Upper lobe of left lung (tissue), 6 donors: ENCODE data around the gene AMZ2. TPM values are rescaled to one million over a fixed set of nuclear protein-coding genes. Genes with fewer than 3 reads are reported as not detected.
"Not testable (repeated sequence)": the region's sequence is repeated elsewhere in the genome, so short reads cannot be mapped to it uniquely, and the experiment has no call there.

ENCODE experiments used
- ATAC-seq, 2 donors: fragments of 200-7000 bp; cut with Tn5 transposase; one replicate each; pipeline ENCODE4 v1.9.1; 2022; ENCODE audit warnings: mild to moderate bottlenecking in 2 of 2, moderate library complexity in 2 of 2; ENCODE audit not compliant: low FRiP score in 2 of 2
- DNase-seq, 2 donors: peaks; one replicate each; pipeline ENCODE4 v3.0.0-alpha.2; 2019 to 2020
- H3K27ac ChIP-seq, 4 donors: fragments of 200-600 bp; sonication (generic); one replicate each; pipeline ENCODE4 v1.5.1; 2016 to 2019
- H3K27me3 ChIP-seq, 4 donors: fragments of 200-600 bp; sonication (generic); one replicate each; pipeline ENCODE4 v1.5.1; 2017 to 2019
- H3K36me3 ChIP-seq, 4 donors: fragments of 200-600 bp; sonication (generic); one replicate each; pipeline ENCODE4 v1.5.1; 2016 to 2019
- H3K4me1 ChIP-seq, 4 donors: fragments of 200-600 bp; sonication (generic); one replicate each; pipeline ENCODE4 v1.5.1; 2018 to 2019
- H3K4me3 ChIP-seq, 4 donors: fragments of 200-600 bp; sonication (generic); one replicate each; pipeline ENCODE4 v1.5.1; 2017 to 2019; ENCODE audit warnings: mild to moderate bottlenecking in 2 of 4, moderate library complexity in 1 of 4
- H3K9me3 ChIP-seq, 4 donors: fragments of 200-600 bp; sonication (generic); one replicate each; pipeline ENCODE4 v1.5.1; 2018 to 2019
- EP300 ChIP-seq, 4 donors: sonication (generic); formaldehyde crosslinking; IDR thresholded peaks; one replicate each; pipeline ENCODE4 v1.5.1; 2017; ENCODE audit warnings: antibody characterized with exemption in 4 of 4, control low read depth in 2 of 4
- POLR2A ChIP-seq, 4 donors: fragments of 450-650 bp; IDR thresholded peaks; one replicate each; pipeline ENCODE4 v1.5.1; 2016 to 2017; ENCODE audit warnings: antibody characterized with exemption in 4 of 4, mild to moderate bottlenecking in 2 of 4
- POLR2AphosphoS5 ChIP-seq, 2 donors: sonication (generic); formaldehyde crosslinking; IDR thresholded peaks; one replicate each; pipeline ENCODE4 v1.5.1; 2017; ENCODE audit warnings: antibody characterized with exemption in 2 of 2
- WGBS, 2 donors: methylation state at CpG; one replicate each; pipeline ENCODE4 v1.1.5; 2017 to 2018; 5-methylcytosine and 5-hydroxymethylcytosine counted together
- total RNA-seq, 6 donors: library from RNA; depleted of rRNA in 4 of 6; stranded (reverse); fragments of >200 nt in 4 of 6; gene quantifications; one replicate each; pipeline versions ENCODE4 v1.1.0 to v1.2.1, GENCODE V29; 2016 to 2021
- TF ChIP-seq, protein P1 (sequence below), 6 experiments: fragments of 450-650 bp in 4 of 6; fragments of 200-600 bp in 2 of 6; sonication (generic) in 2 of 6; IDR thresholded peaks; one replicate each; pipeline ENCODE4 v1.5.1; 2016 to 2019; ENCODE audit warnings: antibody characterized with exemption in 6 of 6
- donor health status: DM: no; HTN: no; CAD: no; lungs with moderate emphysema.
- donor health status: DM: no; HTN: yes; CAD: no; lungs with severe emphysema.

Gene AMZ2
- total RNA-seq, 6 donors from 2014 or later: 19.4 to 50.3 (median 45.8) TPM

DNA sequence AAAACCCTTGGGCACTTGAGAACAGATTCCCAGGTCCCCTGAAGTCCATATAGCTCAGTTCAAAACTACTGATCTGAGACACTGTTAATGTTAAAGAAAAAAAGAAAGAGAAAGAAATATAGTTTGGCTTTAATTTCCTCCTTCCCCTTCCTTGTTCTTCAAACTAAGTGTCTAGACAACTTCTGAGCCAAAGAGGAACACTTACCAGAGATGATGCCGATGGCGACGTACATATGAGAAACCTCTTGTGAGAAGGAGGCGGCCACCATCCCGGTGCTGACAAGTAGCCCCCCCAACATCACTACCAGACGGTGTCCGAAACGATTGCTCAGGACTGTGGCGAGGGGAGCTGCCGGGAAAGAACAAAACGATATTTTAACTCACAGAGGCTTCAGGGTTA lies 25.9 kb downstream of the AMZ2 start:
- Histone ChIP-seq H3K9me3 (peaks cover 0 to 8% (median 0%) of the 10 kb centered on the region in 4 donors), H3K27ac (no peak overlapping the region), H3K4me1 (no peaks in the 10 kb centered on the region), H3K4me3 (no peak overlapping the region), H3K27me3 (no peaks in the 10 kb centered on the region), H3K36me3 (peaks cover 0 to 5% (median 0%) of the 10 kb centered on the region in 4 donors)
- no peak for DNase-seq
- TF ChIP-seq, protein P1, sequence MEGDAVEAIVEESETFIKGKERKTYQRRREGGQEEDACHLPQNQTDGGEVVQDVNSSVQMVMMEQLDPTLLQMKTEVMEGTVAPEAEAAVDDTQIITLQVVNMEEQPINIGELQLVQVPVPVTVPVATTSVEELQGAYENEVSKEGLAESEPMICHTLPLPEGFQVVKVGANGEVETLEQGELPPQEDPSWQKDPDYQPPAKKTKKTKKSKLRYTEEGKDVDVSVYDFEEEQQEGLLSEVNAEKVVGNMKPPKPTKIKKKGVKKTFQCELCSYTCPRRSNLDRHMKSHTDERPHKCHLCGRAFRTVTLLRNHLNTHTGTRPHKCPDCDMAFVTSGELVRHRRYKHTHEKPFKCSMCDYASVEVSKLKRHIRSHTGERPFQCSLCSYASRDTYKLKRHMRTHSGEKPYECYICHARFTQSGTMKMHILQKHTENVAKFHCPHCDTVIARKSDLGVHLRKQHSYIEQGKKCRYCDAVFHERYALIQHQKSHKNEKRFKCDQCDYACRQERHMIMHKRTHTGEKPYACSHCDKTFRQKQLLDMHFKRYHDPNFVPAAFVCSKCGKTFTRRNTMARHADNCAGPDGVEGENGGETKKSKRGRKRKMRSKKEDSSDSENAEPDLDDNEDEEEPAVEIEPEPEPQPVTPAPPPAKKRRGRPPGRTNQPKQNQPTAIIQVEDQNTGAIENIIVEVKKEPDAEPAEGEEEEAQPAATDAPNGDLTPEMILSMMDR (IDR thresholded peaks at IDR 0.05): no peak
- TF ChIP-seq EP300 (IDR thresholded peaks at IDR 0.05): no peak
- no peak for TF ChIP-seq POLR2A (IDR thresholded peaks at IDR 0.05)
- TF ChIP-seq POLR2AphosphoS5 (IDR thresholded peaks at IDR 0.05): no peak
- WGBS, 2 donors: 76 to 83% methylated on average over 11 of the region's 11 CpGs
- ATAC-seq: no peak

GRCh38 chr17:68276339-68276738 lies 28.5 kb downstream of the AMZ2 start:
- not testable (repeated sequence) for DNase-seq, H3K36me3 ChIP-seq, H3K9me3 ChIP-seq, ATAC-seq, H3K27me3 ChIP-seq, H3K4me1 ChIP-seq, H3K27ac ChIP-seq, H3K4me3 ChIP-seq
- 98 to 100% methylated on average over 3 of the region's 3 CpGs for WGBS, 2 donors

GRCh38 chr17:68277807-68278206 lies 30.0 kb downstream of the AMZ2 start:
- Histone ChIP-seq H3K9me3 (peaks cover 0 to 8% (median 0%) of the 10 kb centered on the region in 4 donors), H3K27ac (no peak overlapping the region), H3K36me3 (no peaks in the 10 kb centered on the region), H3K4me1 (no peaks in the 10 kb centered on the region), H3K27me3 (no peaks in the 10 kb centered on the region), H3K4me3 (no peak overlapping the region)
- no peak for ATAC-seq
- 95 to 99% methylated on average over 5 of the region's 5 CpGs for WGBS, 2 donors
- DNase-seq: no peak
- TF ChIP-seq POLR2AphosphoS5 (IDR thresholded peaks at IDR 0.05) (no peak), POLR2A (IDR thresholded peaks at IDR 0.05) (no peak), EP300 (IDR thresholded peaks at IDR 0.05) (no peak)
- TF ChIP-seq, protein P1 (IDR thresholded peaks at IDR 0.05): no peak

- H3K27ac ChIP-seq, ATAC-seq, DNase-seq, H3K4me1 ChIP-seq, H3K9me3 ChIP-seq, H3K36me3 ChIP-seq, H3K4me3 ChIP-seq, H3K27me3 ChIP-seq: not testable (repeated sequence)
- WGBS, 2 donors: 84 to 88% methylated on average over 4 to 6 of the region's 6 CpGs
These were observed 34.1 kb downstream of the AMZ2 start for GRCh38 chr17:68281965-68282364.

- H3K9me3 ChIP-seq: no peaks in the 10 kb centered on the region
- H3K27me3 ChIP-seq: peaks cover 0 to 22% (median 8%) of the 10 kb centered on the region in 4 donors
- peak overlapping the region; percentile 87 to 97 (median 92) for H3K27ac ChIP-seq
- 80 to 81% methylated on average over 5 of the region's 5 CpGs for WGBS, 2 donors
- peaks cover 19 to 39% (median 29%) of the 10 kb centered on the region in 4 donors for H3K4me1 ChIP-seq
- TF ChIP-seq EP300 (IDR thresholded peaks at IDR 0.05) (no peak), POLR2A (IDR thresholded peaks at IDR 0.05) (no peak), POLR2AphosphoS5 (IDR thresholded peaks at IDR 0.05) (no peak)
- TF ChIP-seq, protein P1 (IDR thresholded peaks at IDR 0.05): no peak
- ATAC-seq (no peak), DNase-seq (peak in 1 of 2 donors; percentile 59)
- H3K4me3 ChIP-seq: no peak overlapping the region
- no peaks in the 10 kb centered on the region for H3K36me3 ChIP-seq
These were observed 40.5 kb downstream of the AMZ2 start for GRCh38 chr17:68288375-68288774.

- Histone ChIP-seq H3K4me3 (peak overlapping the region in 1 of 4 donors; percentile 64), H3K27ac (peak overlapping the region; percentile 87 to 97 (median 92)), H3K27me3 (peaks cover 0 to 22% (median 8%) of the 10 kb centered on the region in 4 donors), H3K9me3 (no peaks in the 10 kb centered on the region), H3K4me1 (peaks cover 19 to 39% (median 29%) of the 10 kb centered on the region in 4 donors), H3K36me3 (no peaks in the 10 kb centered on the region)
- ATAC-seq (no peak), DNase-seq (peak in 1 of 2 donors; percentile 61)
- TF ChIP-seq, protein P1 (IDR thresholded peaks at IDR 0.05): peak in 1 of 6 experiments; percentile 22
- TF ChIP-seq POLR2A (IDR thresholded peaks at IDR 0.05) (peak in 1 of 4 donors; percentile 44), POLR2AphosphoS5 (IDR thresholded peaks at IDR 0.05) (no peak)
- 76 to 82% methylated on average over 6 to 7 of the region's 7 CpGs for WGBS, 2 donors
These were observed 41.0 kb downstream of the AMZ2 start for GRCh38 chr17:68288804-68289203.
